Measurements from ENCODE around the gene ASTN2.
A peak's percentile ranks its signal among the peaks of the same experiment; 100 is the strongest.

Gene ASTN2

DNA sequence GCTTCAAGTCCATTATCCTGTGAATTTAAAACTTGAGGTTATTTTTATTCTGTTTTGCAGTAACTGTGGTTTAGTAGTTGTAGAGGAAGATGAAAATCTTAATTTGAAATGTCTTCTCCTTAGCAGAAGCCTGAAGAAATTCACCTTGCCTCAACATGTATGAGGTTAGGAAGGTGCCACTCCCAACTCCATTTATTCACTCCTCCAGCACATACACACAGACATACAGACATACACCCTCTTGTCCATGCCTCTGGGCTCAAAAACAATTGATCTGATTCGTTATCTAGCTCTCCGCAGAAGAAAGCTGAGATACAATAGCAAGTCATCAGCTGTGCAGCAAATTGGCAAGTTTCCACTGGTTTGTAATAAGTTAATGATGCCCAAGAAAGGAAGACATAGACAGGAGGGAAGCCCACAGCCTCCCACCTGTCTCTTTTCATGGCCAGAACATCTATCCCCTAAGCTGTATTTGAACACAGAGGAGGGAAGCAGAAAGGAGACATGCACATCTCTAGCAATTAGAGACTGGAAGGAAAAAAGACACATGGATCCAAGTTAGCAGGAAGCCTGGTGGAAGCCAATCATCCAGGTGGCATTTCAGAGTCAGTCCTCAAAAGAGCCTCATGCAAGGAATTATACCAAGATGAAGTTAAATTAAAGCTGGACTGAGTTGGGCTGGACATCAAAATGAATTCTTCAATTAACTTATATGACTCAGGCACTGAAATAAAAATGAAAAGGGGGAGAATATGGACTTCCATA, 257.9 kb downstream of the ASTN2 start:
- no peak for DNase-seq

DNA sequence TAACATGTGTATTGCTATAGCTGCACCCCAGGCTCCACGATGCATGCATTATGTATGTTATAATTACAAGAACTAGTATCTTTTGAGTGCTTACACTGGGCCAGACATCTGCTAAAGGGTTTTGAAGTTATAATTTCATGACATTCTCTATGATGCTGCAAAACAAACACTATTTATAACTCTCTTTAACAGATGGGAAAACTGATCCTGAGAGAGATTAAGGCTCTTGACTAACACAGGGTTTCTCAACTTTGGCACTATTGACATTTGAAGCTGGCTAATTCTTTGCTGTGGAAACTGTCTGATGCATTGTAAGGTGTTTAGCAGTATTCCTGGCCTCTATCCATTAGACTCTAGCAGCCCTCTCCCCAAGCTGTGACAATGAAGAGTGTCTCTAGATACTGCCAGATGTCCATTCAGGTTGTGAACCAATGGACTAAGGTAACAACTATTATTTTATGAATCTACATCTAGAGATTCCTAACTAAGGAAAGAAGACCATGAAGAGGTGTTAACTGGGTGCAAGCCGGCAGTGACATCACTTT, 258.6 kb downstream of the ASTN2 start:
- DNase-seq: no peak

DNA sequence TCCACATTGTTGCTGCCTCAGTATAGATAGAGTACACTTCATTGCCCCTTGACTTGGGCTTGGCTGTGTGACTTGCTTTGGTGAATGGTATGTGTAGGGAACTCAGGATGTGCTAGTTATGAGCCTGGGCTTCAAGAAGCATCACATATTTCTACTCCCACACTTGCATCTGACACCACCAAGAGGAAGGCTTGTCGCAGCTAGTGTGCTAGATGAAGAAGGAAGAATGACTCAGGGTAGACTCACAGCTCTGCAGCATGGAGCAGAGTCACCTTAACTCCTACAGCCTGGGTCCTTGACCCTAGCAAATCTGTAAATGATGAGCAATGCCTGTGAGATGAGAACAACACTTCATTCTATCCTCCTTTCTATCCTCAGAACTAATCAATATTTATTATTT, 261.8 kb downstream of the ASTN2 start:
- peak in 2 of 4 experiments; percentile 0 to 1 for DNase-seq

DNA sequence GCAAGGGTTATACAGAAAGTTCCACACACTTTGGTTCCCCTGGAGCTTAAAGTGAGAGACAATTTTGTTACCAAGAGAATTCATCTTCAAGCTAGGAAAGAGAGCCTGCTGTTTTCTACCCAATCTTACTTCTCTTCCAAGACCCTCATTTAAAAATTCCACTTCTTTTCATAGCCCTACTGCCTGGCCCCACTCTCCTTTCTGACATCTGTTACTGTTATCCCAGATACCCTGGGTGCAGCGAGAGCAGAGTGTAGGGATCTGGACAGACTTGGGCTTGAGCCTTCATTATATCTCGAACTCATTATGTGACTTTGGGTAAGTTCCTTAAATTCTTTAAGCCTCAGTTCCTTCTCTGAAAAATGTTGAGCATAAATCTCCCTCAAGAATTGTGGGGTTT, 263.1 kb downstream of the ASTN2 start:
- no peak for DNase-seq

DNA sequence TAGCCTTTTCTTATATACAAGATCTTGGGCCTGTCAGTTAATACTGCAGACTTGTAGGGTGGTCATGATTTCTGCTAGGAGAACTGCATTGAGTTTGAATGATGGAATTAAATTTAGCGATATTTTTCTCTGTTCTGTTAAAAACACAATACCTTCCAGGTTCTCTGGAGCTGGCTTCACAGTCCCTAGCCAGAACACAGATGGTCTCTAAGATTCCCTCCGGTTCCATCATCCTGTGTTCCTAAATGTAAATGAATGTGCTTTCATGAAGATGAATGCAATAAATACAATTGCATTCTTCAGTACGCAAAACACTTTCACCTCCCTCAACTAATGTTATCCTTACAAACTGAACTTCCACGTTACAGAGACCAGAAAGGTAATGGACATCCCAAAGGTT, 264.9 kb downstream of the ASTN2 start:
- DNase-seq: no peak

DNA sequence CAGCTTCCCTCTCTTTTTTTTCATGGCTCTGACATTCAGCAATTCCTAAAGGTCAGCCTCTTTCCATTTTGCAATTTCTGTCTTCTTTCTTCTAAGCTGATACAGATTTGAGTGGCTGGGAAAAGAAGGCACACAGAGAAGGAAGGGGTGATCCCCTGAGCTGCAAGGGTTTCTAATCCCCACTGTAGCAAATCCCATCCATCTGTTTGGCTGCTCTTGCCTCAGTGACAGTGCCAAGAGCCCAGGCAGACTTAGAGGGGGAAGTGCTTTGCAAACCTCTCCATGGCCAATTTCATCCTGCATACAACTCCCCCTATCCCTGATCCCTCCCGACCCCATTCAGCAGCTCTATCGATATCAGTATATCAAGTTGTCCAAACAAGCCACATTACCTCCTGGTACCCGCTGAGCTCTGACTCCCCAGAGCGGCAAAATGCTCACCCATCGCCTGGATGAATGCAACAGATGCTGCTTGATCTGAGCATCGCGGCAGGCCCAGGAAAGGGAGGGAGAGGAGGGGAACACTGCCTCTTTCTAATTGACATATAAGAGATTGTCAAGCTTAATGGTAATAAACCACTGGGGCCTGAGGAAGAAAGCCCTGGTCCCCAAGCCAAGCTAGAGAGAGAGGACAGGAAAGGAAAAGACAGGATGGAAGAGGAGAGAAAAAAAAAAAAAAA, 268.9 kb downstream of the ASTN2 start:
- no peak for DNase-seq

DNA sequence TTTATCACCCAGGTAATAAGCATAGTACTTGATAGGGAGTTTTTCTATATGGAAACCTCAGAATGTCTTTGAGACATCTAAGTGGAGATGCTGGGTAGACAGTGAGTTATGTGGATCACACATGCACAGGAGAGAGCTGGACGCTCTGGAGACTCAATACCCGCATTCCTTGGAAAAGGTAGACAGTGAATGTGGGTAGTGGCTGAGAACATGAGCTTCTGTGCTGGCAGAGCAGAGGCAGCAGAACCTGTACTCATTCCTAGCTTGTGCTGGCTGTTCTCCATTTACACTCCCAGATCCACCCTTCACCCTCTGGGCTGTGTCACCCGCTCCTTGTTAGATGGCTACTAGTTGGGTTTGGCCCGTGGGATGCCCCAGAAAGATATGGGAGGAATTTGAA, 269.8 kb downstream of the ASTN2 start:
- DNase-seq: no peak

DNA sequence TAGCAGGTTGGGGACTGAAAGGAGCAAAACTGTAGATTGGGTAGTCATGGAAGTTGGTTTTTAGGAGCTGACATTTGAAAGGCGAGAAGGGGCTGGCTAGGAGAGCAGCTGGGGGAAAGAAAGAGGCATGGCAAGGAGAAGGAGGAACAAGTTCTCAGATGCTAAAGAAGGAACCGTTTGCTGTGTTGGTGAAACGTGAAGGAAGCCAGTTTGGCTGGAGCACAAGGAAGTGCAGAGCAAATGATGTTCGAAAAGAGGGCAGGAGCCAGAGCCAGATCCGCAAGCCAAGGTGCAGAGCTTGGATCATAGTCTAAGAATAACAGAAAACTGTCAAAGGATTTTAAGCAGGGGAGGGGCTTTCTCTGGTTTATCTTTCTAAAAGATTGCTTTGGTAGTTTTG, 276.6 kb downstream of the ASTN2 start:
- DNase-seq: no peak

DNA sequence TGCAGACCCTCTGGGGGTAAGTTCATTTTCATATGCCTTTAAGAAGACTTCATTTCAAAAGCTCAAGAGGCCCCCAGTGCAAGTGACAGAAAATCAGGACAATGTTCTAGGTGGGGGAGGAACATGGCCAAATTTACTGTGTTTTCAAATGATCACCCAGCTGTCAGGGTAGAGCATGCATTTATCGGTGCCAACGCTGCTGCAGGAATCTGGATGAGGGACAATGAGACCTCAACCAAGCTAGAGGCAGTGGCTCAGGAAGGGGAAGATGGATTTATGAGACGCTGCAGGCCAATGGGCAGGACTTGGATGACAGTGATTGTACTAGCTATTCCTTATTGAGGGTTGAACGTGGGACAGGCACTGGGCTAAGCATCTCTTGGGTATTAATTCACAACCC, 278.4 kb downstream of the ASTN2 start:
- DNase-seq: no peak

DNA sequence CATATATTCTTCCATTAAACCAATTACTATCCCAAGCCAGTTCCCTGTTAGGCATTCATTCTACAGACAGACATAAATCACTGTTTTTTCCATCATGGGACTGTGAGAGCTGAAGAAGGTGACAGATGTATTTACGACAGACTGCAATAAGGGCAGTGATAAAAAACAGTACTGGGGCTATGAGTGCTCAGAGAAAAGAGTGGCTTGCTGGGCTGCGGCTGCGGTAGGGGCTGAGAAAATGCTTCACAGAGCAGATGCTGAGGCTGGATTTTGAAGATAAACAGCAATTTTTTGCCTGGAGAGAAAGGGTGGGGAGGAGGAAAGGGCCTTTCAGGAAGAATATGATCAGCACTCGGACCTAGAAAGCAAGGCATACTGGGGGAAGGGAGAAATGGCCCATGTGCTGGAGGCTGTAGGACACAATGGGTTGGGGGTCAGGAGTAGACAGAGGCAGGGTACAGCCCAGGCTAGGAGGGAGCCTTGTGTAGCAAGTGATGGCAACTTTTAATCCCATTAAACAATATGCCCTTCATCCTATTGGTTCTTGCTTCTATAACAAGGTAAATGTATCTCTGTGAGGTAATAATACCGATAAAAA, 279.3 kb downstream of the ASTN2 start:
- DNase-seq: no peak

DNA sequence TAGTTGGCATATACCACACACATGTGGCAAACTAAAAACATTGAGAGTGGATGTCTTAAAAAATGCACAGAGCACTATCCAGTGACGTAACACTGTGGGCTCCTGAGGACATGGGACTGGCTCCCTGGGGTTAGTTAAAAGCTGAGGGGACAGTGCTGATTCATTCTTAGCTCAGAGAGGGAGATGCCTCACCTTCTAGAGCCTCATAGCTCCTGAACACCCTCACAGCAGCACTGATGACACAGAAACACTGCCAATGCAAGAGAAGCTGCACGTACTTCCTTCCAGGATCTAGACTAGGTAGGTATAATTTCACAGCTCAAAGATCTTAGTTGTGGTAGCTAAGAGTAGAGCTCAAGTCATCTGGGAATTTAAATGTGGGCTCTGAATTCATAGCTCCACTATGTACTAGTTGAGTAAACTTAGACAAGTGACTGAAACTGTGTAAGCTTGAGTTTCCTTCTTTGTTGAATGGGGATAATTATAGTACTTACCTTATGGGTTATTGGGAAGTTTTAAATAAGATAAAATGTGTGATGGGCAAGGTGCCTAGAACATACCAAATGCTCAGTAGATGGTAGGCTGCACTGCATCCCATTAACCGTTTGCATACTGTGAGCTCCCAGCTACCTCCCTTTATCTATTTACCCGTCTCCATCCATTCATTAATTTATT, 279.9 kb downstream of the ASTN2 start:
- DNase-seq: no peak

DNA sequence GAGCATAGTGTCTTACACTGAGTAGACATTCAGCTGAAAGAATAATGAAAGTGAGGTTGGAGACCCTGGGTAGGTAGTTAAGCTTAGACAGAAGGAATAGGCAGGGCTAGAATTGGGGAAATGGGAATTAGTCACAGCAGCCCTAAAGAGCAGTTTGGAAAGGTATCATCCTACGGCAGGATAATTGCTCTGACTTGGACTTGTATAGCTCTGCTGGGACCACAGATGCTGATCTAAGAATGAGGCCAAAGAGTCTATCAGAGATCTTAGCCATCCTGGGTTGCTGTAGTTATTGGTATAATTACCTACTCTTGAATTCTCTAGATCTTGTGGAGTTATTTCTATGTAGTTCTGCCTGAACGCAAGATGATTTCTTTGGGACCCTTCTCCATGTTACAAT, 288.0 kb downstream of the ASTN2 start:
- DNase-seq: no peak

DNA sequence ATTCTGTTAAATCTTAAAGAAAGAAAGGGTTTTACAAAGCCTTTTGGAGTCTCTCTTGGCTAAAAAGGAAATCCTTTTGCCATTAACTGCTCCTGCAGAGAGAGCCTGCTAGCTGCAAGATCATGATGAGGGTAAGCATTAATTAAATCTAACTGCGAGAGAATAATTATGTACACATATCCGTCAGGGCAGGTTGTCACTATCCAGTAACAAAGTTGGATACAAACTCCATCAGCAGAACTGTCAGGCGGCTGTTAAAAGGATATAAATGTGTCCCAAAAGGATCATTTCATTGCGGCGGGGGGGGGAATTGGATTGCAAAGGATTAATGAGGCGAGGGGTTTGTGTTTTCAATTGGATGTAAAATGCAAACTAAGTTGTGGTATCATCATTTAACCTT, 289.3 kb downstream of the ASTN2 start:
- no peak for DNase-seq

DNA sequence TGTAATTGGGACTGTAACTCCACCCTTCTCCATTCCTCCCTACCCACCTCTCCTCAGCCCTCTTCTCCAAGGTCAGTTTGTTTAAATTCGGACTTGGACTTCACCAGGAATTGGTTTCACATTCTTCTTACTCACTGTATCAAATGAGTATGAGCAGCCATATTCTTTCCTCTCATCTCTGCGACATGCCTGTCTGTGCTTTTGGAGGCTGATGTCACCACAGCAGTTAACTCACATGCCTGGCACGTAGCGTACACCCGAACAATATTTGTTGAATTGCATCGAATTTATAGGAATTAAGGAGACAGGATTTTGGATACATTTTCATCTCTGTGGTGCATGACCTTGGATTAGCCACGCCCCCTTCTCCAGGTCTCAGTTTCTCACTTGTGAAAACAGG, 291.1 kb downstream of the ASTN2 start:
- no peak for DNase-seq

DNA sequence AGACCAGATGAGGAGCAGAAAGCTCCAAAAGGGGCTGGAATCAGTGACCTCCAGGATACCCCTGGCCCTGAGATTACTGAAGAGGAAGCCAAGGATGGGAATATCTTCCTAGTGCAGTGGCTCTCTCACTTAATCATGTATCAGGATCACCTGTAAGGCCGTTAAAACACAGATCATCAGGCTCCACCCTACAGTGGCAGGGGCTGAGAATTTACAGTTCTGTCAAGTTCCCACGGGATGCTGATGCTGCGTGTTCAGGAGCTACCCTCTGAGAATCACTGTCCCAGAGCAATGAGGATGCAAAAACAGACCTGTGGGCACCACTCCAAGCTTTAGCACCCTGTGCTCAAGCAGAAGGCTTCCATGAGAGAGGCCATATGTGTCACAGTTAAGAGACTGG, 291.9 kb downstream of the ASTN2 start:
- no peak for DNase-seq

DNA sequence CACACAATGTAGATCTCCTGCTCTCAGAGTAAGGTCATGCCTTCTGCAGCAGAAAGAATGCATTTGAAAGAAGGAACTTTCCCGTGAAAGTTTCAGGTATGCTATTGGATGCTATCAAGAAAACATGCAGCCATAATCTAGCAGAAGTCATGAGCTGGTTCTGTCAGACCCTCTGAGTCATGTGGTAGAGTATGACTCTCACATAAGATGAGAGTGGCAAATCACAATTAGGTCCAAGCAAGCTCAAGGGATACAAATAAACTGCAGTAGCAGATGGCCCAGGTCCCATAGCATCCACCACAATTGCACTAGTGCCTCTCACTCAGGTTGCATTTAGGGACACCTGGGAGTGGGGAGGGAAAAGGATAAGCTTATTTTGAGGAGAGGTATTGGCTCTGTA, 292.8 kb downstream of the ASTN2 start:
- DNase-seq: no peak

DNA sequence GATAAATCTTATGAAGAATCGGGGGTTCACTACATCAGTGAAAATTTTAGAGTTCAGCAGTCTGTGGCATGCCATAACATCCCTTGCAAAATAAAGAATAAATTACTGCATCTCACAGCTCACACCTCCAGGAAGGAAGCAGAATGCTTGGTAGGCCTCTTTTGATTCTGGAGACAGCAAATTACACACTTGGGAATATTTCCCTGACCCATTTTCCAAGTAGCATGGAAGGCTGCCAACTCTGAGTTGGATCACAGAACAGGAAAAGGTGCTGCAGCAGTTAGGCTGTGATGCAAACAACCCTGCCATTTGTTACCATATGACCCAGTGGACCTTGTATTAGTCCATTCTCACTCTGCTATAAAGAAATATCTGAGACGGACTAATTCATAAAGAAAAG, 293.5 kb downstream of the ASTN2 start:
- DNase-seq: no peak

DNA sequence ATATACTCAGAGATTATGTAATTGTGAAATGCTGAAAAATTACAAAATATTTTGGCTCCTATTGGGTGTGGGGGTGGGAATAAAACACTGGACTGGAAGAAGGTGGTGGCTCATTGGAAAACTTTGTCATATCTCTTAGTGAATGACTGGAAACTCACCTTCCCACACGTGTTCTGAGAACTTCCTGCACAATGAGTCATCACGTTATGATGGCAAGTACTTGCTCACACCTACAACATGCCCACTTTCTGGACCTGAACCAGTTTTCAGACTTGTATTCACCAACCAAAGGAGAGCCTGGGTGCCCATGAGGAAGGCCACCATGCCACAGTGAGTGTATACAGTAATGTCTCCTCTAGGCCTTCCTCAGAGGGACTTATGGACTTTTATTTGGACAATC, 294.8 kb downstream of the ASTN2 start:
- no peak for DNase-seq

DNA sequence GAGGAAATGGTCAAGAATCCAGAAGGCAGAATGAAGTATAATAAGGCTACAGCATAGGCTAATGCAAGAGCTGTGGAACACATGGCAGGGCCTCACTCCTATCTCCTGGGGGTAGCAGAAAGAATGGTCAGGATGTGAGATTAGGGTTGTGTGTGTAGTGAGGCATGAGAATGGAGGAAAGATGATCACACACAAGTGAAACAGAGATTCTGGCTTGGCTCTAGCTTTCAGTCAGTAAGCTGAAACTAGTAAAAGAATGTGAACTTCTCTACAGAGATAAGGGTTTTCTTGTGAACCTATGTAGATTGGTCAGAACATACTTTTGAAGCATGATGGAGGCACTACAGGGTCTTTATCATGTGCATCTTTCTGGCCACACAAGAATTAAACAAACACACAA, 298.8 kb downstream of the ASTN2 start:
- DNase-seq: no peak

DNA sequence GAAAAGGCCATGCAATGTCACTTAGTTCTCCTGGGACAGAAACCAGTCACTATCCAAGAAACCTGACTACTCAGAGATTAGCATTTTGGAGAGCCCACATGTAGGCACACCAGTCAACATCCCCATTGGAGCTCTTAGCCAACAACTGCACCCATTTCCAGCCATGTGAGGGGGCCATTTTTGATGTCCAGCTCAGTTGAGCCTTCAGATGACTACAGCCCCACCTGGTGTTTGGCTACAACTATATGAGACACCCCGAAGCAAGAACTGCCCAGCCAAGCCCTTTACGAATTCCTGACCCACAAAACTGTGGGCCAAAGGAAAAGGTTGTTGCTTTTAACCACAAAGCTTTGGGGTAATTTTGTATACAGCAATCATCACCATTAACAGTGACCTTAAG, 300.1 kb downstream of the ASTN2 start:
- DNase-seq: no peak

DNA sequence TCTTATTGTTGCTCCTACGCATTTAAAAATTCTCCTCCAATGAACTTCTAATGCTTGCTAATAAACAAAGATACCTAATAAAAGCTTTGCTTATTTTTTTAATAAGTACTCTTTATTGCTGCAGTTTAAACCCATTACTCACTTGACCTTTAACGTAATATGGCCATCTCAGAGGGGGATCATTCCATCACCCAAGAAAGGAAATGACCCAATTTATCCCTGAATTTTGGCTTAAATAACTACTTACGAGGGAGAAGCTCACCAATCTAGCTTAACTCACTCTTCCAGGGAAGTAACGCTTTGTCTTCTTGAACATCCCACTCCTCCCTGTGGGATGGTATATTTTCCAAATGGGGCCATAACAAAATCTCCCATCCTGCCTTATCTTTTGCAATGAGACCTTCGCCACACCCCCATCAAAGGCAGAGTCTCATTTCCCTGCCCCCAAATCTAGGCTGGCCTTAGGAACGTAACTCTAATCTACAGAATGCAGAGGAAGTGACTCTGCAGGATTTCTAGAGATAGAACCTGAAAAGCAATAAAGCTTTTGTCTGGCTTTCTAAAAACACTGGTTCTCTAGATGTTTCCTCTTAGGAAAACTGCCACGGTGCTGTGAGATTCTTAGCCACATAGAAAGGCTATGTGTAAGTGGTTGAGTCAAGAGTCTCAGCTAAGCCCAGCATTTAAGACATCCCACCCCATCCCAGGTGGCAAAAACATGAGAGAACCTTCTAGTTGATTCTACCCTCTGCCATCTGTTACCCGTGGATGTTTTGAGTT, 310.0 kb downstream of the ASTN2 start:
- no peak for DNase-seq

DNA sequence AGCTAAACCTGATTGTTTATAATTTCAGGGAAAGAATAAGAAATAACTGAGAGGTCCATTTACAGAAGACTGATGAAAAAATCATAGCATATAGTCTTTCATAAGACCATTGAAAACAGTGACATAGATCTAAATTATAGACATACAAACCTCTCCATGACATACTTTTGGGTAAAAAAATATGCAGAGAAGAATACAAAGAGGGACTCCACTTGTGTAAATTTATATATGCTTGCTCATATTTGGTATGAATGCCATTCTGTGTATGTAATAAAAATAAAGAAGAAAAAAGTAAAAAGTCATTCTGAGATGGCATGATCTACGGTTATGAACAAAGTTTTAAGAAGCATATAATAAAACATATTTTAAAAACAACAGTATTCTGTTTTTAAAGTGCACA, 310.7 kb downstream of the ASTN2 start:
- no peak for DNase-seq

Measured in suppressor macrophage (primary cell).